Gastrocnemius medialis (tissue), 4 donors: ENCODE data around the gene SLC22A15.

Experiments used
- CTCF ChIP-seq, 5 experiments: fragments of 450-650 bp in 3 of 5; fragments of 200-600 bp in 2 of 5; sonication (generic) in 2 of 5; IDR thresholded peaks in 4 of 5; conservative IDR thresholded peaks in 1 of 5; 1 replicate in 4 of 5; 2 replicates in 1 of 5; pipeline ENCODE4 v1.5.1; 2016 to 2019; ENCODE audit warnings: antibody characterized with exemption in 5 of 5, mild to moderate bottlenecking in 3 of 5, moderate library complexity in 3 of 5
- POLR2A ChIP-seq, 2 donors: fragments of 450-650 bp; IDR thresholded peaks; one replicate each; pipeline ENCODE4 v1.6.1; 2017; ENCODE audit warnings: antibody characterized with exemption in 2 of 2, mild to moderate bottlenecking in 2 of 2, moderate library complexity in 2 of 2

- TF ChIP-seq CTCF (IDR thresholded peaks at IDR 0.05 in 4 of 5, conservative IDR thresholded peaks at IDR 0.05 in 1 of 5) (no peak), POLR2A (IDR thresholded peaks at IDR 0.05) (no peak)
Observed at GRCh38 chr1:116095027-116095426, 118.7 kb downstream of the SLC22A15 start.
